ENCODE data around the gene HNRNPA2B1. TPM values are rescaled to one million over a fixed set of nuclear protein-coding genes. Genes with fewer than 3 reads are reported as not detected.

The HNRNPA2B1 gene
- polyA plus RNA-seq, 1 of the 3 experiments (the other 2 are of a cell fraction) = 483 TPM

GRCh38 chr7:26183545-26184280, 16.8 kb downstream of the HNRNPA2B1 start:
- Histone ChIP-seq H3K9ac (no peak overlapping the region), H3K4me1 (ENCODE audit: control insufficient read depth in 1 of 2, insufficient read depth in 2 of 2, low read depth in 1 of 2, low read length in 1 of 2) (no peaks in the 10 kb centered on the region; a peak in 1 of 4 replicates), H3K27ac (ENCODE audit: low read depth in 2 of 2, low read length in 1 of 2) (peak overlapping the region; percentile 1 to 23; a peak in 3 of 4 replicates), H4K20me1 (ENCODE audit: insufficient read depth) (peaks cover 40% of the 10 kb centered on the region), H3K36me3 (replicated peaks in 1 of 2; ENCODE audit: control insufficient read depth in 1 of 2, insufficient read depth in 2 of 2, low read length in 1 of 2) (peaks cover 32 to 44% of the 10 kb centered on the region in 2 experiments), H3F3A (replicated peaks; ENCODE audit: insufficient read depth) (peaks cover 87% of the 10 kb centered on the region), H3K4me3 (ENCODE audit: low read depth in 2 of 2, low read length in 1 of 2) (no peak overlapping the region), H3K79me2 (ENCODE audit: insufficient read depth) (peaks cover 7% of the 10 kb centered on the region; the same call in 1 of the 2 replicates), H3K27me3 (ENCODE audit: insufficient read depth) (no peaks in the 10 kb centered on the region), H3K9me2 (no peaks in the 10 kb centered on the region), H3K4me2 (no peak overlapping the region), H2AFZ (ENCODE audit: low read depth) (no peak overlapping the region), H3K9me3 (no peaks in the 10 kb centered on the region)
- WGBS (ENCODE audit: low lambda C conversion rate) = 71% methylated on average over 4 of the region's 4 CpGs
- no peak for DNase-seq
- CTCF ChIA-PET = interaction anchor here (0.8 to 5.9 kb wide), 2 partner anchors 13 to 32 kb away, joined by 3 to 42 read pairs; partner anchors contain the start of gene NFE2L3
- POLR2A ChIA-PET = interaction anchor here (1.3 kb wide), 1 partner anchor 18 kb away, joined by 4 read pairs; the partner anchor contains the start of gene CBX3
- TF ChIP-seq FOSL2 (IDR thresholded peaks at IDR 0.05; ENCODE audit: borderline replicate concordance, low read depth) (no peak), FOXJ3 (CRISPR knock-in tag; IDR thresholded peaks at IDR 0.05) (no peak), NRF1 (IDR thresholded peaks at IDR 0.05; ENCODE audit: low read depth, low read length) (no peak), JUND (IDR thresholded peaks at IDR 0.05) (peak; percentile 34; the same call in 1 of the 2 replicates), REST (IDR thresholded peaks at IDR 0.05; ENCODE audit: low read depth, low read length) (no peak), POLR2AphosphoS5 (IDR thresholded peaks at IDR 0.05; ENCODE audit: low read depth, low read length) (peak; percentile 39), USF2 (IDR thresholded peaks at IDR 0.05; ENCODE audit: borderline replicate concordance, low read depth, low read length) (no peak), ZBTB33 (IDR thresholded peaks at IDR 0.05; ENCODE audit: borderline replicate concordance, low read depth) (peak; percentile 19; the same call in 1 of the 2 replicates), RAD21 (IDR thresholded peaks at IDR 0.05; ENCODE audit: low read length) (no peak), SMC3 (IDR thresholded peaks at IDR 0.05; ENCODE audit: low read depth, low read length) (no peak), TCF12 (IDR thresholded peaks at IDR 0.05) (no peak), RXRA (IDR thresholded peaks at IDR 0.05; ENCODE audit: borderline replicate concordance, low read depth) (no peak), MXI1 (IDR thresholded peaks at IDR 0.05; ENCODE audit: low read depth, low read length) (no peak), RCOR1 (IDR thresholded peaks at IDR 0.05; ENCODE audit: low read length) (no peak), USF1 (IDR thresholded peaks at IDR 0.05; ENCODE audit: borderline replicate concordance, low read depth) (no peak), FOXM1 (IDR thresholded peaks at IDR 0.05; ENCODE audit: low read depth) (no peak), YY1 (IDR thresholded peaks at IDR 0.05; ENCODE audit: low read depth) (no peak), SIN3A (IDR thresholded peaks at IDR 0.05; ENCODE audit: borderline replicate concordance, low read depth, low read length) (no peak), PBX3 (IDR thresholded peaks at IDR 0.05) (0 out of 2 replicates have a peak, but pooled peaks have one; percentile 5)
